Measurements from ENCODE around the gene ZMYM5. TPM values are rescaled to one million over a fixed set of nuclear protein-coding genes. Genes with fewer than 3 reads are reported as not detected.
"Not testable (repeated sequence)": the region's sequence is repeated elsewhere in the genome, so short reads cannot be mapped to it uniquely, and the experiment has no call there.

The ZMYM5 gene
- total RNA-seq, 1 donor from 2014 or later: 17.1 TPM

DNA sequence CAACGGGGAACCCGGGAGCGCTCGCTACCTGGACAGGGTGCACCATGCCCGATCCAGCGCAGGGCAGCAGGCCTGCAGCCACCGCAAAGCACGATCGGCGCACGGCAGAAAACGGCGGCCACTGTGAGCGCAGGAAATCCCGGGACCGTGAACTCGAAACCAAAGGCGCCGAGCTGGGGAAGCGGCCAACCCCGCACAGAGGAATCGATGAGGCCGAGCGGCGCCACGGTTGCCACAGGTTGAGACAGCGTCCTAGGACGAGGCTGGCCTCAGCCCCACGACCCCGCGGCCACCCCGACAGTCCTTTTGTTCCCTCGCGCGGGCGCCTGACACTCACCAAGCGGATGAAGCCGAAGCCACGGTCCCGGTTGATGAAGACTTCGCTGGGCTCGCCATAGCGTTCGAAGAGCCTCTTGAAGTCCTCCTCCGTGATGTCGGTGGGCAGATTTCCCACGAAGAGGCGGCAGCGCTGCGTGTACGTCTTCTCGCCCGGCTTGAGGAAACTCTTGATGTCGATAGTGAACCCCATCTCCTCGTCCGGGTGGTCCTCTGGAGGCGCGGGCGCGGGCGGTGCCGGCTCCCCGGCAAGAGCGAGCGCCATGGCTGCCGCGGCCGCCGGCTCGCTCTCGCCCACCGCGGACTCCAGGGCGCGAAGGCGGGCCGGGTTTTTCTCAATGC, 81.3 kb downstream of the ZMYM5 start:
- Mint-ChIP-seq H3K27me3 (no peaks in the 10 kb centered on the region), H3K27ac (peak overlapping the region; percentile 98), H3K4me3 (peak overlapping the region; percentile 97), H3K4me1 (peaks cover 15% of the 10 kb centered on the region), H3K9me3 (no peaks in the 10 kb centered on the region), H3K36me3 (ENCODE audit: low read depth) (peaks cover 6% of the 10 kb centered on the region)
- ChIA-PET CTCF (interaction anchor here (1.9 kb wide), 1 partner anchor 82 kb away, joined by 7 read pairs; the partner anchor contains the start of gene ZMYM5), POLR2A (interaction anchor here (1.1 to 3.2 kb wide), 5 partner anchors 10 to 1120 kb away, joined by 3 to 39 read pairs (median 4); partner anchors contain the start of genes XPO4 and ZMYM5)
- TF ChIP-seq, protein P1, sequence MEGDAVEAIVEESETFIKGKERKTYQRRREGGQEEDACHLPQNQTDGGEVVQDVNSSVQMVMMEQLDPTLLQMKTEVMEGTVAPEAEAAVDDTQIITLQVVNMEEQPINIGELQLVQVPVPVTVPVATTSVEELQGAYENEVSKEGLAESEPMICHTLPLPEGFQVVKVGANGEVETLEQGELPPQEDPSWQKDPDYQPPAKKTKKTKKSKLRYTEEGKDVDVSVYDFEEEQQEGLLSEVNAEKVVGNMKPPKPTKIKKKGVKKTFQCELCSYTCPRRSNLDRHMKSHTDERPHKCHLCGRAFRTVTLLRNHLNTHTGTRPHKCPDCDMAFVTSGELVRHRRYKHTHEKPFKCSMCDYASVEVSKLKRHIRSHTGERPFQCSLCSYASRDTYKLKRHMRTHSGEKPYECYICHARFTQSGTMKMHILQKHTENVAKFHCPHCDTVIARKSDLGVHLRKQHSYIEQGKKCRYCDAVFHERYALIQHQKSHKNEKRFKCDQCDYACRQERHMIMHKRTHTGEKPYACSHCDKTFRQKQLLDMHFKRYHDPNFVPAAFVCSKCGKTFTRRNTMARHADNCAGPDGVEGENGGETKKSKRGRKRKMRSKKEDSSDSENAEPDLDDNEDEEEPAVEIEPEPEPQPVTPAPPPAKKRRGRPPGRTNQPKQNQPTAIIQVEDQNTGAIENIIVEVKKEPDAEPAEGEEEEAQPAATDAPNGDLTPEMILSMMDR (IDR thresholded peaks at IDR 0.05): no peak
- intact Hi-C loops (cut with micrococcal nuclease): loop anchor here (1.0 to 5.0 kb wide), 5 partner anchors 81 to 380 kb away; partner anchors contain the start of genes GJA3, MPHOSPH8, ZMYM2 and ZMYM5
- DNase-seq: peak; percentile 57
- ATAC-seq (ENCODE audit: low read depth): peak; percentile 61

DNA sequence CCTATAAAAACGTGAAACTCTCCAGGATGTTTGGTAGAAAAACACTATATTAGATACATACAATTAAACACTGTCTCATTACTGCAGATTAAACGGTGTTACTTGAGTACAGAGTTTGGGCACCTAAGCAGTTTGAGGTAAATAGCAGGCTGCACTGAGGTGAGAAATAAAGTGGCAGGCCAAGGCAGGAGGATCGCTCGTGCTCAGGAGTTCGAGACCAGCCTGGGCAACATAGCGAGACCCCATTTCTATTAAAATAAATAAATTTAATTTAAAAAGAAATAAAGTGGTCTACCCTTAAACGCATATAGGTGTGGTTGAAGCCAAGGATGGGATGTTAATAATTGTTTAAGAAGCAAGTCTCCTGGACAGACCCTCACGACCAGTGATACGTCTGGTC, 81.9 kb downstream of the ZMYM5 start:
- H3K36me3 Mint-ChIP-seq (ENCODE audit: low read depth): peaks cover 6% of the 10 kb centered on the region
- H3K9me3 Mint-ChIP-seq: no peaks in the 10 kb centered on the region
- ChIA-PET POLR2A (interaction anchor here (1.6 to 3.2 kb wide), 4 partner anchors 9 to 1121 kb away, joined by 3 to 39 read pairs (median 12); partner anchors contain the start of genes XPO4 and ZMYM5), CTCF (interaction anchor here (0.9 kb wide), 1 partner anchor 175 kb away, joined by 3 read pairs; no protein-coding TSS in a partner anchor)
- TF ChIP-seq, protein P1 (IDR thresholded peaks at IDR 0.05): no peak
- DNase-seq (no peak), ATAC-seq (ENCODE audit: low read depth) (no peak)
- peaks cover 15% of the 10 kb centered on the region for H3K4me1 Mint-ChIP-seq
- intact Hi-C loops (cut with micrococcal nuclease): loop anchor here (5.0 kb wide), 1 partner anchor 381 kb away; the partner anchor contains the start of gene GJA3
- H3K4me3 Mint-ChIP-seq: peak overlapping the region; percentile 97
- H3K27ac Mint-ChIP-seq: peak overlapping the region; percentile 98
- H3K27me3 Mint-ChIP-seq: no peaks in the 10 kb centered on the region

DNA sequence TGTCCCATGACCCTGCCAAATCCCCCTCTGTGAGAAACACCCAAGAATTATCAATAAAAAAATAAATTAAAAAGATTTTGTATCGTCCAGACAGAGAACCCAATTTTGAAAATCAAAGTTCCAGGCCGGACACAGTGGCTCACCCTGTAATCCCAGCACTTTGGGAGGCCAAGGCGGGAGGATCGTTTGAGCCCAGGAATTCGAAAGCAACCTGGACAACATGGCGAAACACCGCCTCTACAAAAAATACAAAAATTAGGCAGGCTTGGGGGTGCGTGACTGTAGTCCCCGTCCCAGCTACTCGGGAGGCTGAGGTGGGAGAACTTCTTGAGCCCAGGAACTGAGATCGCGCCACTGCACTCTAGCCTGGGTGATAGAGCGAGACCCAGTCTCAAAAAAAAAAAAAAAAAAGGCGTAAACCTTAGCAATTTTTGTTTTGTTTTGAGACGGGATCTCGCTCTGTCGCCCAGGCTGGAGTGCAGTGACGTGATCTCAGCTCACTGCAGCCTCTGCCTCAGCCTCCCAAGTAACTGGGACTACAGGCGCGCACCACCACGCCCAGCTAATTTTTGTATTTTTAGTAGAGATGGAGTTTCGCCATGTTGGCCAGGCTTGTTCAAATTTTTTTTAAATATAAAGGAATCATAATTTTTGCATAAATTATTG, 82.6 kb downstream of the ZMYM5 start:
- ATAC-seq (ENCODE audit: low read depth); H3K27me3 Mint-ChIP-seq; DNase-seq; H3K27ac Mint-ChIP-seq; H3K36me3 Mint-ChIP-seq (ENCODE audit: low read depth); H3K9me3 Mint-ChIP-seq: not testable (repeated sequence)
- ChIA-PET POLR2A (interaction anchor here (3.2 kb wide), 1 partner anchor 81 kb away, joined by 21 read pairs; no protein-coding TSS in a partner anchor), CTCF (interaction anchor here (0.9 kb wide), 1 partner anchor 176 kb away, joined by 3 read pairs; no protein-coding TSS in a partner anchor)
- H3K4me3 Mint-ChIP-seq: peak overlapping the region; percentile 97
- intact Hi-C loops (cut with micrococcal nuclease): loop anchor here (5.0 kb wide), 1 partner anchor 381 kb away; the partner anchor contains the start of gene GJA3
- H3K4me1 Mint-ChIP-seq: peaks cover 21% of the 10 kb centered on the region

Other genes with a start within 250 kb of the ZMYM5 start
- 32.5 and 43.6 TPM in 2 replicates for gene MPHOSPH8, start 230.0 kb downstream of the ZMYM5 start, total RNA-seq
- 75.3 and 75.6 TPM in 2 replicates for gene PSPC1, start 80.7 kb downstream of the ZMYM5 start, total RNA-seq
- gene ZMYM2, start 95.1 kb upstream of the ZMYM5 start, total RNA-seq: 64.8 and 75.2 TPM in 2 replicates